SK-N-SH (cell line): ENCODE results near the gene CNKSR2. TPM values are rescaled to one million over a fixed set of nuclear protein-coding genes. Genes with fewer than 3 reads are reported as not detected.

Experiments
- CTCF ChIA-PET: fragments of 300-600, 350-600 bp; formaldehyde crosslinking; extraction: SDS; loops from one replicate; lab custom pipeline; 2021; lab: Yijun Ruan, JAX
- POLR2A ChIA-PET: fragments of 350-600 bp; sonication (Branson Sonifier 250); formaldehyde crosslinking; extraction: SDS; loops from one replicate; lab custom pipeline; 2020; ENCODE audit warnings: antibody characterized with exemption, inconsistent platforms; lab: Yijun Ruan, JAX
- DNase-seq: peaks from one replicate; pipeline ENCODE4 v3.0.0; 2012
- H2AFZ ChIP-seq: fragments of 200-600 bp; sonication (generic); 2 replicates; pipeline ENCODE4 v1.8.1; 2016; ENCODE audit warnings: antibody characterized with exemption, mild to moderate bottlenecking, low read depth
- H3F3A ChIP-seq: fragments of 200-600 bp; sonication (generic); replicated peaks from 2 replicates; pipeline ENCODE3; 2016; ENCODE audit warnings: antibody characterized with exemption, mild to moderate bottlenecking; ENCODE audit not compliant: insufficient read depth
- H3K27ac ChIP-seq, 2 experiments: fragments of 200-500 bp in 1 of 2; fragments of 200-600 bp in 1 of 2; sonication (Bioruptor generic) in 1 of 2; sonication (generic), shearing (Covaris generic) in 1 of 2; 2 replicates each; pipeline versions ENCODE4 v1.5.1 to v1.6.1; 2014 to 2016; ENCODE audit warnings: low read depth in 2 of 2, inconsistent platforms in 1 of 2, low read length in 1 of 2, mild to moderate bottlenecking in 1 of 2, mixed read lengths in 1 of 2
- H3K27me3 ChIP-seq: fragments of 200-600 bp; sonication (generic), shearing (Covaris generic); 2 replicates; pipeline ENCODE4 v1.6.1; 2016; ENCODE audit warnings: mixed run types; ENCODE audit not compliant: insufficient read depth
- H3K36me3 ChIP-seq, 2 experiments: fragments of 200-500 bp in 1 of 2; fragments of 200-600 bp in 1 of 2; sonication (Bioruptor generic) in 1 of 2; sonication (generic) in 1 of 2; replicated peaks in 1 of 2; 2 replicates each; pipeline versions ENCODE3 to v1.5.1; 2014 to 2016; ENCODE audit warnings: low read length in 1 of 2, mild to moderate bottlenecking in 1 of 2; ENCODE audit not compliant: insufficient read depth in 2 of 2, control insufficient read depth in 1 of 2
- H3K4me1 ChIP-seq, 2 experiments: fragments of 200-500 bp in 1 of 2; fragments of 200-600 bp in 1 of 2; sonication (Bioruptor generic) in 1 of 2; sonication (generic), shearing (Covaris generic) in 1 of 2; 2 replicates each; pipeline versions ENCODE4 v1.5.1 to v1.6.1; 2014 to 2016; ENCODE audit warnings: low read depth in 1 of 2, low read length in 1 of 2, mixed run types in 1 of 2; ENCODE audit not compliant: insufficient read depth in 2 of 2, control insufficient read depth in 1 of 2
- H3K4me2 ChIP-seq: fragments of 200-600 bp; sonication (generic), shearing (Covaris generic); 2 replicates; pipeline ENCODE4 v1.6.1; 2017; ENCODE audit warnings: mixed run types
- H3K4me3 ChIP-seq, 2 experiments: fragments of 200-500 bp in 1 of 2; fragments of 200-600 bp in 1 of 2; sonication (Bioruptor generic) in 1 of 2; sonication (generic), shearing (Covaris generic) in 1 of 2; 2 replicates each; pipeline versions ENCODE4 v1.5.1 to v1.8.1; 2014 to 2016; ENCODE audit warnings: low read depth in 2 of 2, inconsistent platforms in 1 of 2, low read length in 1 of 2, mild to moderate bottlenecking in 1 of 2, mixed read lengths in 1 of 2, moderate library complexity in 1 of 2
- H3K79me2 ChIP-seq: fragments of 200-600 bp; sonication (generic); 2 replicates; pipeline ENCODE4 v1.8.1; 2017; ENCODE audit warnings: mild to moderate bottlenecking; ENCODE audit not compliant: insufficient read depth
- H3K9ac ChIP-seq: fragments of 200-600 bp; sonication (generic); 2 replicates; pipeline ENCODE4 v1.6.1; 2017; ENCODE audit warnings: mixed run types
- H3K9me2 ChIP-seq: fragments of 200-600 bp; sonication (generic); 2 replicates; pipeline ENCODE4 v1.6.1; 2017; ENCODE audit warnings: mixed run types
- H3K9me3 ChIP-seq: fragments of 200-600 bp; sonication (generic); 2 replicates; pipeline ENCODE4 v1.6.1; 2017; ENCODE audit warnings: mixed run types, mild to moderate bottlenecking, moderate library complexity
- H4K20me1 ChIP-seq: fragments of 200-600 bp; sonication (generic); 2 replicates; pipeline ENCODE4 v1.6.1; 2017; ENCODE audit warnings: mild to moderate bottlenecking, mixed run types; ENCODE audit not compliant: insufficient read depth
- ELF1 ChIP-seq: IDR thresholded peaks from 2 replicates; pipeline ENCODE4 v1.4.0; 2012
- EP300 ChIP-seq, 2 experiments: IDR thresholded peaks; 2 replicates each; pipeline versions ENCODE4 v1.4.0 to v1.6.1; 2012; ENCODE audit warnings: borderline replicate concordance in 1 of 2, low read depth in 1 of 2, low read length in 1 of 2
- FOSL2 ChIP-seq: IDR thresholded peaks from 2 replicates; pipeline ENCODE4 v1.4.0; 2012; ENCODE audit warnings: low read depth, mild to moderate bottlenecking, moderate library complexity, borderline replicate concordance
- FOXM1 ChIP-seq: IDR thresholded peaks from 2 replicates; pipeline ENCODE4 v1.4.0; 2012; ENCODE audit warnings: low read depth, mild to moderate bottlenecking
- GABPA ChIP-seq: IDR thresholded peaks from 2 replicates; pipeline ENCODE4 v1.4.0; 2012; ENCODE audit warnings: low read depth, mild to moderate bottlenecking
- JUND ChIP-seq: IDR thresholded peaks from 2 replicates; pipeline ENCODE4 v1.4.0; 2012
- MAX ChIP-seq: IDR thresholded peaks from 2 replicates; pipeline ENCODE4 v1.4.0; 2012; ENCODE audit warnings: low read depth
- MEF2A ChIP-seq: IDR thresholded peaks from 2 replicates; pipeline ENCODE4 v1.4.0; 2012; ENCODE audit warnings: low read depth, borderline replicate concordance
- MXI1 ChIP-seq: IDR thresholded peaks from 2 replicates; pipeline ENCODE4 v1.6.1; 2012; ENCODE audit warnings: mild to moderate bottlenecking, low read depth, low read length, improper control_type of control experiment
- NFIC ChIP-seq: IDR thresholded peaks from 2 replicates; pipeline ENCODE4 v1.4.0; 2012; ENCODE audit warnings: borderline replicate concordance
- NRF1 ChIP-seq: IDR thresholded peaks from 2 replicates; pipeline ENCODE4 v1.6.1; 2012; ENCODE audit warnings: low read depth, mild to moderate bottlenecking, low read length
- PBX3 ChIP-seq: IDR thresholded peaks from 2 replicates; pipeline ENCODE4; 2012
- REST ChIP-seq: IDR thresholded peaks from 2 replicates; pipeline ENCODE4 v1.6.1; 2012; ENCODE audit warnings: mild to moderate bottlenecking, low read depth, low read length, moderate library complexity
- RXRA ChIP-seq: IDR thresholded peaks from 2 replicates; pipeline ENCODE4 v1.4.0; 2012; ENCODE audit warnings: low read depth, mild to moderate bottlenecking, borderline replicate concordance
- SMC3 ChIP-seq: IDR thresholded peaks from 2 replicates; pipeline ENCODE4 v1.6.1; 2012; ENCODE audit warnings: low read depth, low read length, improper control_type of control experiment
- WGBS: methylation state at CpG from one replicate; pipeline ENCODE4 v1.1.6; 2017; ENCODE audit warnings: low lambda C conversion rate; 5-methylcytosine and 5-hydroxymethylcytosine counted together
- polyA plus RNA-seq, 3 experiments: library from polyadenylated mRNA; depleted of rRNA; stranded (reverse); fragments of >200 nt; gene quantifications; 2 replicates each; pipeline ENCODE4 v1.2.3, GENCODE V29; 2012
- TF ChIP-seq, protein P1 (sequence below): fragments of 150-350 bp; IDR thresholded peaks from 2 replicates; pipeline ENCODE4 v1.6.1; 2016; ENCODE audit warnings: mild to moderate bottlenecking, low read depth, low read length
- TF ChIP-seq, protein P2 (sequence below): fragments of 150-350 bp; IDR thresholded peaks from 2 replicates; pipeline ENCODE4 v1.6.1; 2017; ENCODE audit warnings: antibody characterized with exemption, low read length, low read depth, borderline replicate concordance

The CNKSR2 gene
- polyA plus RNA-seq, 1 of the 3 experiments (the other 2 are of a cell fraction), result 0.03 TPM

GRCh38 chrX:21581479-21581878, 207.3 kb downstream of the CNKSR2 start (continued):
- TF ChIP-seq ELF1, result no peak

DNA sequence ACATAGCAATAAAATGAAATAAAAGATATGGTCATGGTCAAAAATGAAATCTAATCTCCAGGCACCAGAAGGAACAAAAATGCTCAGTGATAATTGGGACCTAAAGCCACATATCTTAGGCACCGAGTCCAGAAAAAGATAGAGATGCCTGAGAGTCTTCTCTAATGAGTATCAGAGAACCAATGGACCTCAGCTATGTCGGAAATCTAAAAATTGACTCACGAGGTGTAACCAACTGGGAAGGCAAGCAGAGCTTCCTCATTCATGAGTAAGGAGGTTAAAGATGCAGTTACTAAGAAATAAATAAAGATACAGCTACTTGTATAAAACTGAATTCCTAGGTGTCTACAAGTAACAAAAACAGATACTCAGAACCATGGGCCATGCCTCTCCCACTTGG, 211.8 kb downstream of the CNKSR2 start:
- H3F3A ChIP-seq, result no peaks in the 10 kb centered on the region
- no peak for TF ChIP-seq RXRA
- no peak for TF ChIP-seq NFIC
- TF ChIP-seq GABPA, result no peak
- no peak for TF ChIP-seq ELF1
- TF ChIP-seq PBX3, result no peak
- TF ChIP-seq MXI1, result no peak
- no peak for TF ChIP-seq NRF1
- TF ChIP-seq MAX, result no peak
- TF ChIP-seq JUND, result no peak
- no peak for TF ChIP-seq MEF2A
- no peak for TF ChIP-seq SMC3
- TF ChIP-seq, protein P1, sequence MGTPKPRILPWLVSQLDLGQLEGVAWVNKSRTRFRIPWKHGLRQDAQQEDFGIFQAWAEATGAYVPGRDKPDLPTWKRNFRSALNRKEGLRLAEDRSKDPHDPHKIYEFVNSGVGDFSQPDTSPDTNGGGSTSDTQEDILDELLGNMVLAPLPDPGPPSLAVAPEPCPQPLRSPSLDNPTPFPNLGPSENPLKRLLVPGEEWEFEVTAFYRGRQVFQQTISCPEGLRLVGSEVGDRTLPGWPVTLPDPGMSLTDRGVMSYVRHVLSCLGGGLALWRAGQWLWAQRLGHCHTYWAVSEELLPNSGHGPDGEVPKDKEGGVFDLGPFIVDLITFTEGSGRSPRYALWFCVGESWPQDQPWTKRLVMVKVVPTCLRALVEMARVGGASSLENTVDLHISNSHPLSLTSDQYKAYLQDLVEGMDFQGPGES, result no peak
- POLR2A ChIA-PET, result no interaction called here
- no peaks in the 10 kb centered on the region for H4K20me1 ChIP-seq
- 22% methylated on average over 3 of the region's 3 CpGs for WGBS
- no peak overlapping the region for H2AFZ ChIP-seq
- no peaks in the 10 kb centered on the region for H3K36me3 ChIP-seq
- CTCF ChIA-PET, result no interaction called here
- no peak overlapping the region for H3K27ac ChIP-seq
- H3K4me1 ChIP-seq, result no peaks in the 10 kb centered on the region
- H3K4me2 ChIP-seq, result no peak overlapping the region
- H3K79me2 ChIP-seq, result no peaks in the 10 kb centered on the region
- H3K9me3 ChIP-seq, result no peaks in the 10 kb centered on the region
- H3K27me3 ChIP-seq, result no peaks in the 10 kb centered on the region
- H3K4me3 ChIP-seq, result no peak overlapping the region
- no peak overlapping the region for H3K9ac ChIP-seq
- H3K9me2 ChIP-seq, result no peaks in the 10 kb centered on the region; the same call in 1 of the 2 replicates
- DNase-seq, result no peak

DNA sequence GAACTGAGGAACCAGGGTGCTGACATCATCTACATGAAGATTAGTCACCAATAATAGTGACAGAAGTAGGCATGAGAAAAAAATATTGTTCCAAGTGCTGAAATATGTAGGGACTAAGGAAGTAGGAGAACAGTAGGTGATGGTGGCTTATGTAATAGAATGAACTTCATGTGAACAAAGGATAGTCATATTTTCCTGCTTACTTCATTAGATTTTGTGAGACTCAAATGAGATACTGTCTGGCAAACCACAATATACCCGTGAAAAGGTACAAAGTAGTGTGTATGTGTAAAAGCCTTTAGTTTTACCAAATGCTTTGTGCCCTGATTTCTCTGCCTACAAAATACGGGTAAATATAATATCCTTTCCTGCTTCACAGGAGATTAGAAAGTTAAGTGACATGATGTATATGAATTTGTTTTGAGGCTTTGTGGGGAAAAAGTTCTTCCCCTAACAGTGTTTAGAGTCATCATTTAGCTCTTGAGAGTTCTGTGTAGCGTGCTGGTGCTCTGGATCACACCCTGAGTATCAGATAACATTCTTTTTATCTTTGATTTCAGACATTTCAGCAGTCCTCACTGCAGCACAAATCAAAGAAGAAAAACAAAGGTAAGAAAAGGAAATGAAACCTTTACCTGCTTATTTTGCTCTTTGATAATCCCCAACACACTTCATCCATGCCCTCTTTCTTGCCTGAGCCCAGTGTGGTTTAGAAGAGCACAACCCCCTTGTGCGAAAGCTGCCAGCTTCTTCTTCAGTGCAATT, 216.0 kb downstream of the CNKSR2 start:
- no peak overlapping the region for H3K9ac ChIP-seq
- no peak overlapping the region for H3K27ac ChIP-seq
- no peaks in the 10 kb centered on the region for H3K79me2 ChIP-seq
- H3F3A ChIP-seq, result no peaks in the 10 kb centered on the region
- no peaks in the 10 kb centered on the region for H3K27me3 ChIP-seq
- no peak overlapping the region for H3K4me2 ChIP-seq
- H3K36me3 ChIP-seq, result no peaks in the 10 kb centered on the region
- H3K4me3 ChIP-seq, result no peak overlapping the region
- DNase-seq, result no peak
- H3K4me1 ChIP-seq, result no peaks in the 10 kb centered on the region
- CTCF ChIA-PET, result interaction anchor here (2.0 kb wide), 1 partner anchor 11 kb away, joined by 5 read pairs; no protein-coding TSS in a partner anchor
- H4K20me1 ChIP-seq, result no peaks in the 10 kb centered on the region
- no peaks in the 10 kb centered on the region for H3K9me3 ChIP-seq
- H3K9me2 ChIP-seq, result no peaks in the 10 kb centered on the region
- 39% methylated on average over 4 of the region's 4 CpGs for WGBS
- H2AFZ ChIP-seq, result no peak overlapping the region
- TF ChIP-seq FOSL2 (no peak), ELF1 (no peak), FOXM1 (no peak), EP300 (IDR thresholded peaks at IDR 0.05; ENCODE audit: borderline replicate concordance in 1 of 2, low read depth in 1 of 2, low read length in 1 of 2) (no peak), NRF1 (no peak), REST (no peak)
- TF ChIP-seq, protein P2, sequence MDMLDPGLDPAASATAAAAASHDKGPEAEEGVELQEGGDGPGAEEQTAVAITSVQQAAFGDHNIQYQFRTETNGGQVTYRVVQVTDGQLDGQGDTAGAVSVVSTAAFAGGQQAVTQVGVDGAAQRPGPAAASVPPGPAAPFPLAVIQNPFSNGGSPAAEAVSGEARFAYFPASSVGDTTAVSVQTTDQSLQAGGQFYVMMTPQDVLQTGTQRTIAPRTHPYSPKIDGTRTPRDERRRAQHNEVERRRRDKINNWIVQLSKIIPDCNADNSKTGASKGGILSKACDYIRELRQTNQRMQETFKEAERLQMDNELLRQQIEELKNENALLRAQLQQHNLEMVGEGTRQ, result no peak
- POLR2A ChIA-PET, result no interaction called here
